GM12873 (cell line): ENCODE results near the gene EFS.

Source experiments
- TF ChIP-seq, protein P1 (sequence below): IDR thresholded peaks from 2 replicates; pipeline ENCODE4 v1.5.1; 2012; ENCODE audit warnings: low read depth, mild to moderate bottlenecking, moderate library complexity, low read length, control low read depth; ENCODE audit not compliant: insufficient read depth; ENCODE audit errors: missing control alignments

The EFS gene

DNA sequence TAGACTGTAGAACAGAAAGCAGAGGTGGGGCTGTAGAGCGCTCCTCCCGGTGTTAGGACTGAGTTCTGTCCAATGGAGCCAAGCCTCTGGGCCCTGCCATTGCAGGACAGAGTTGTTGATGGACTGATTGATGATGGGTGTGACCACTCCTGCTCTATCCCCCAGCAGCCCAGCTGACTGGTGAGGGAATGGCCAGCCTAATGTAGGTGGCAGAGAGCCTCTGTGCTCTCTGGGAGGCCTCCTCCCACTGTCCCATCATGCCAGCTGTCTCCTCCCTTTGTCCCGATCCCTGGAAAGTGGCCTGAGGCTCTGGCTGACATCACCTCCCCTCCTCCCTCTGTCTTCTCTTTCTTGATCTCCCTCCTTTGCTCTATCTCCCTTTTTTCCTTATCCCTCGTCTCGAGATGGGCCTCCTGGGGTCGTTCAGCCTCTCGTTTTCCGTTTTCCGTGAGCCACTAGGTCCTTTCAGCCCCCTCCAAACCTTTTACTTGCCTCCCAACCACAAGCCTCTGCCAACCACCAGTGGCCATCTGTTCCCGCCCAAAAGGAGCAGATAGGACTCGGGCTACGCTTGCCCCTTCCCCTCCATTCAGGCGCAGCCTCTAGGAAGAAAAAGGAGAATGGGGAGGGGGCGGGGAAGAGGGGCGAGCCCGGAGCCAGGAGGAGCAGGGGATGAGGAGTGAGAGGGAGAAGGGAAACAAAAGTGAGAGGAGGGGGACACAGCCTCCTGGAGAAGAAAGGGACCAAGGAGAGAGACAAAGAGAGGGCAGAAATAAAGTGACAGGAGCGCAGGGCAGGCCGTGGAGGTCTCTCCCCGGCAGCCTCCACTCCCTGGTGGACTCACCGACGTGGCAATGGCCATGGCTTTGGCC, 572 bp downstream of the EFS start:
- TF ChIP-seq, protein P1, sequence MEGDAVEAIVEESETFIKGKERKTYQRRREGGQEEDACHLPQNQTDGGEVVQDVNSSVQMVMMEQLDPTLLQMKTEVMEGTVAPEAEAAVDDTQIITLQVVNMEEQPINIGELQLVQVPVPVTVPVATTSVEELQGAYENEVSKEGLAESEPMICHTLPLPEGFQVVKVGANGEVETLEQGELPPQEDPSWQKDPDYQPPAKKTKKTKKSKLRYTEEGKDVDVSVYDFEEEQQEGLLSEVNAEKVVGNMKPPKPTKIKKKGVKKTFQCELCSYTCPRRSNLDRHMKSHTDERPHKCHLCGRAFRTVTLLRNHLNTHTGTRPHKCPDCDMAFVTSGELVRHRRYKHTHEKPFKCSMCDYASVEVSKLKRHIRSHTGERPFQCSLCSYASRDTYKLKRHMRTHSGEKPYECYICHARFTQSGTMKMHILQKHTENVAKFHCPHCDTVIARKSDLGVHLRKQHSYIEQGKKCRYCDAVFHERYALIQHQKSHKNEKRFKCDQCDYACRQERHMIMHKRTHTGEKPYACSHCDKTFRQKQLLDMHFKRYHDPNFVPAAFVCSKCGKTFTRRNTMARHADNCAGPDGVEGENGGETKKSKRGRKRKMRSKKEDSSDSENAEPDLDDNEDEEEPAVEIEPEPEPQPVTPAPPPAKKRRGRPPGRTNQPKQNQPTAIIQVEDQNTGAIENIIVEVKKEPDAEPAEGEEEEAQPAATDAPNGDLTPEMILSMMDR, result no peak

DNA sequence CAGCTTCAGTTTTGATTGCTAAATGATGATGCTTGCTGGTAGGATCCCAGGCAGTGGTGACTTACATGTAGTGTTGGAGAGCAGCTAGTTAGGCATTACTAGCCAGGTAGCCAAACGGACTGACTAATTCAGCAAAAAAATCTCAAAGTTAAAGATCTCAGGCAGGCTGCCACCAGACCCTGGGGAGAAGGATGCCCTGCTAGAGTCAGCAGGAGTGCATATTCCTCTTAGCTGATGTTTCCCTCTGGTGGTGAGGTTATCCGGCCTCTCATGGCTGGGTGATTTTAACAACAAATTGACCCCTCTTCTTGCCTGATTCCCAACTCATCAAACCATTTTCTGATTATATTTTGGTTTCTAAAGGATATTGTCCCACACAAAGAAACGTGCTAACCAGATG, 2.8 kb downstream of the EFS start:
- TF ChIP-seq, protein P1, result no peak

DNA sequence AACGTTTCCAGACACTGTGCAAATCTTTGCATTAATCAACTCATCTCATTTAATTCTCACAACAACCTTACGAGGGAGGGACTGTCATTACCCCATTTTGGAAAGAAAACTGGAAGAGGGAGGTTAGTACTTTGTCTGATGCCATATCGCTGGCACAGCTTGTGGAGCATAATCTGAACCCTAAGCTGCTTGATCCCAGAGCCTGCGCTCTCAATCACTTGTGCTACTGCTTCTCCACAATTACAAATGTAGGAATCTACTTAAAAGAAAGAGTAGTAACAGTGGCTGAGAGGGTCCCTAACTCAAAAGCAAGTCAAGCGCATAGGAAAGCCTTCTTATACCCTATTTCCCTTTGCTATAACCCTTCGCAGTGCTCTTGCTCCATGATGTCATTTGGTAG, 3.2 kb downstream of the EFS start:
- TF ChIP-seq, protein P1, result no peak

DNA sequence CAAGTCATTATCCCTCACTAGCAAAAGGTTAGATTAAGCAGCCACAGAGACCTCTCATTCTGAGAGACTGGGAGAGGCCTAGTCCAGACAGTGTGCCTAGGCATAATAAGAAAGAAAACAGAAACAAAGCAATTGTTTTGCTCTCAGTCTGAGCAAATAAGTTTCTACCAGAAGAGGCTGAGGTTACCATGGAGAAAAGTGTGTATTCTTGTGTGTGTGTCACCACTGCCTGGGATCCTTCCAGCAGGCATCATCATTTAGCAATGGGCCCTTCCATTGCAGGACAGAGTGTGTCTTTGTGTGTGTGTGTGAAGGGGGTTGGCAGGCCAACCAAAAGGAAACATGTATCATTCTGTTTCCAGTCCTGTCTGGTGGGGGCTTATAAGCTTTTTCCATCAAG, 3.7 kb downstream of the EFS start:
- TF ChIP-seq, protein P1, result no peak

DNA sequence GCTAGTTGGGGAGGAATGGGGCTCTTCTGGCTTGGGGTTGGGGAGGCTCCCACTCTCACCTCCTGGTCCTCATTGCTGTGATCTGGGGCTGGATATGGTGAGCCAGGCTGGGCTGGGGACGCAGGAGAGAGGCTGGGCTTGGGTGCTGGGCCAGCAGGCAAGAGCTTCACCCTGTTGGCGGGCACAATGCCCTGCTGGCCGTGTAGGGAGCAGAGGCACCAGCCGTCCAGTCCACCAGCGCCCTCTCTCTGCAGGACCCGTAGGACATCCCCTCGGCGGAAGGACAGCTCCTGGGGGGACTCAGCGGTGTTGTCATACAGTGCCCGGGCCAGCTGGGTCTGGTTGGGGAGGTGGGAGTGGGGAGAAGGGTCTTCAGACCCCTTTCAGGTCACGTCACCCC, 4.5 kb downstream of the EFS start:
- TF ChIP-seq, protein P1, result no peak

DNA sequence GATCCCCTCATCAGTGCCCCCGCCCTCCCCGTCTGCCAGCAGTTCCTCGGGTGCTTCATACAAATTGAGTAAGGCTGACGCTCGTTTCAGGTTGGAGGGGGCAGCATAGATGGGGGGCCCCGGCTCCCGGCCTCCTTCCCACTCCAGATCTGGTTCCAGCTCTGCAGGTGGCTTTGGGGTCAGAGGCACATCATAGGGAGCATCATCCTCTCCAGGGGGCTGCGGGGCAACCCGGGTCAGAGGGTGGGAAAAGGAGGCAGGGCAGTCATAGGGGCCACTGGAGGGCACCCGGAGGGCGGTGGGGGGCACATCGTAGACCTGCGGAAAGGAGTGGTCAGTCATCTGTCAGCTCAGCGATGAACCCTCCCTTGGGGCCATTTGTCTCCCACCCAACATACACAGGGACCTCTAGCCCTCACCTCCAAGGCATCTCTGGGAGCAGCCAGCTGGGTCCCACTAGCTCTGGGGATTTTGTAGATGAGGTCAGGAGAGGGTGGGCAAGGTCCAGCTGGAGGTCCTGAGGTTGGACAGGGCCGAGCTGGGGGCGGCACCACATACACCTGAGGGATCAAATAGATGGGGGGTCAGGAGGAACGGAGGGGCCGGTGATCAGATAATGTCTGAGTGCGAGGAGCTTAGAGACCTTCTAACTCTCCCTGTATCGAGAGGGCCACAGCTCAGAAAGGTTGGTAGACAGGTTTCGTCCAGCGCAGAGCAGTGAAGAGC, 5.1 kb downstream of the EFS start:
- TF ChIP-seq, protein P1, result no peak

DNA sequence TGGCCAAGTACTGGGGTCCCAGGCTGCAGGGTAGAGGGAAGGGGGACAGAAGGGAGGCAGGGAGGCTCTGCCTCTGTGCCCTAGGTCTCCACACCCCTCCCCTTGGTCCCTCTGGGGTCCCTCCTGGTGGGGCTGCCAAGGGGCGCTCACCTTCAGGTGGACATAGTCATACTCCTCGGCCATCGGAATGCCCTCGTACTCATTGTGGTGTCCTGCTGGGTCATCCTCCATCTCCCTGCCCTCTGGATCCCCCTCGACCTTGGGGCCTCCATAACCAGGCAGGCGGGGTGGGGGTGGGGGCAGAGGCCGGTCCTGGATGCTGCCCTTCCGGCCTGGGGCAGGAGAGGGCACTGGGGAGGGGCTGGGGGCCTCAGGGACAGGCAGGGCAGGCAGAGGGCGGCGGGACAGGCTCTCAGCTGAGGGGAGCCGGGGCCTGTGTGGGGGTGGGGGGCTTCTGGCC, 5.8 kb downstream of the EFS start:
- TF ChIP-seq, protein P1, result no peak
